GM18951 (cell line): ENCODE measurements around the gene ALDH8A1.

Experiments used
- POLR2A ChIP-seq: IDR thresholded peaks from 4 replicates; pipeline ENCODE4 v1.6.1; 2011; ENCODE audit warnings: mild to moderate bottlenecking; ENCODE audit not compliant: insufficient read length, insufficient read depth; ENCODE audit errors: extremely low read depth
- in situ Hi-C: fragments of 300-500 bp; cut with MboI; formaldehyde crosslinking; loops from one replicate; pipeline ENCODE4 v1.12.0; 2022; ENCODE audit warnings: low sequenced_read_pairs, mixed read lengths, inconsistent platforms; ENCODE audit not compliant: unreplicated experiment

ALDH8A1 gene

DNA sequence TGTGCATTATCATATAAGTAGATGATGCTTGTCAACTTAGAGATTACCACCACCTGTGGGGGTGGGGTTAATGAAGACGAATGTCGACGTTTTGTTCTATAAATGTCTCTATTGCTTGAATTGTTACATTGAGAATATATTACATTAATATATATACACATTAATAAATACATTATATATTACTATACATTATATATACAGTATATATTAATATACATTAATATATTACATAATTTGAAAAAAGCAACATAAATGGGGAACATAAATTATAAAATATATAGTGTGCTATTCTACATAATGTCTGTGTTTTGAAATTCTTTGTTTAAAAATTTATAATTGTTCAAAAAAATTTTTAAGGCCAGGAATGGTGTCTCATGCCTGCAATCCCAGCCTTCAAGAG, 81.1 kb downstream of the ALDH8A1 start:
- in situ Hi-C loops = no loop called here

More for the DNA sequence above, 81.1 kb downstream of the ALDH8A1 start:
- TF ChIP-seq POLR2A = no peak
